HepG2 (cell line): ENCODE measurements around the gene UBE2H. TPM values are rescaled to one million over a fixed set of nuclear protein-coding genes. Genes with fewer than 3 reads are reported as not detected.

ENCODE experiments used
- CBFB ChIP-seq: sonication (generic); formaldehyde crosslinking; IDR thresholded peaks from 2 replicates; pipeline ENCODE4 v1.4.0; 2020; ENCODE audit warnings: missing genetic modification reagents
- FOXM1 ChIP-seq: sonication (generic); formaldehyde crosslinking; IDR thresholded peaks from 2 replicates; pipeline ENCODE4 v1.5.0; 2020; ENCODE audit warnings: missing genetic modification reagents
- HNF4A ChIP-seq: sonication (generic); formaldehyde crosslinking; IDR thresholded peaks from 2 replicates; pipeline ENCODE4 v1.4.0; 2020; ENCODE audit warnings: missing genetic modification reagents
- NBN ChIP-seq: fragments of 450-650 bp; conservative IDR thresholded peaks from 2 replicates; pipeline ENCODE4 v1.6.1; 2017
- NFATC3 ChIP-seq: sonication (generic); formaldehyde crosslinking; IDR thresholded peaks from 2 replicates; pipeline ENCODE4 v1.5.1; 2020; ENCODE audit warnings: mild to moderate bottlenecking, missing genetic modification reagents
- PCBP2 ChIP-seq: fragments of 200-400 bp; formaldehyde crosslinking; optimal IDR thresholded peaks from 2 replicates; pipeline ENCODE3; 2018; ENCODE audit warnings: low read length, low read depth; ENCODE audit not compliant: poor library complexity, severe bottlenecking
- PLRG1 ChIP-seq: fragments of 450-650 bp; conservative IDR thresholded peaks from 2 replicates; pipeline ENCODE4 v1.6.1; 2016
- SAP130 ChIP-seq: IDR thresholded peaks from 2 replicates; pipeline ENCODE4 v1.6.1; 2016; ENCODE audit warnings: low read depth
- ZBTB43 ChIP-seq: sonication (generic); formaldehyde crosslinking; conservative IDR thresholded peaks from 2 replicates; pipeline ENCODE4 v1.4.0; 2020; ENCODE audit warnings: missing genetic modification reagents
- ZNF121 ChIP-seq: sonication (generic); formaldehyde crosslinking; IDR thresholded peaks from 2 replicates; pipeline ENCODE4 v1.5.0; 2020; ENCODE audit warnings: mild to moderate bottlenecking, missing genetic modification reagents
- ZNF510 ChIP-seq: sonication (generic); formaldehyde crosslinking; IDR thresholded peaks from 2 replicates; pipeline ENCODE4 v1.4.0; 2020; ENCODE audit warnings: low read depth, mild to moderate bottlenecking, missing genetic modification reagents
- ZNF562 ChIP-seq: sonication (generic); formaldehyde crosslinking; IDR thresholded peaks from 2 replicates; pipeline ENCODE4 v1.8.0; 2022; ENCODE audit warnings: missing genetic modification reagents, borderline replicate concordance
- ZNF800 ChIP-seq: sonication (generic); formaldehyde crosslinking; IDR thresholded peaks from 2 replicates; pipeline ENCODE4 v1.4.0; 2020; ENCODE audit warnings: missing genetic modification reagents
- polyA plus RNA-seq, 8 experiments: library from polyadenylated mRNA; depleted of rRNA in 3 of 8; stranded (reverse) in 7 of 8; unstranded in 1 of 8; fragments of >200 nt; fragmentation: Illumina TruSeq in 4 of 8; extraction: Trizol in 4 of 8; gene quantifications; 2 replicates each; pipeline versions ENCODE4 v1.2.1 to v1.2.3, GENCODE V29; 2011 to 2016; ENCODE audit warnings: low read depth in 4 of 8, missing spikeins in 1 of 8, mixed read lengths in 1 of 8; ENCODE audit not compliant: insufficient read depth in 1 of 8
- total RNA-seq, 5 experiments: library from RNA; depleted of rRNA; stranded (reverse); fragments of >200 nt; fragmentation: Illumina TruSeq; extraction: Trizol; gene quantifications; 2 replicates each; pipeline ENCODE4 v1.2.3, GENCODE V29; 2016; ENCODE audit warnings: low read depth in 1 of 5
- TF ChIP-seq, protein P1 (sequence below): IDR thresholded peaks from 2 replicates; pipeline ENCODE4 v1.6.1; 2016
- TF ChIP-seq, protein P2 (sequence below): sonication (generic); formaldehyde crosslinking; IDR thresholded peaks from 2 replicates; pipeline ENCODE4 v1.9.0; 2021; ENCODE audit warnings: missing genetic modification reagents, mild to moderate bottlenecking, borderline replicate concordance

Gene UBE2H
- total and polyA plus RNA-seq, 2 of the 13 experiments (the other 11 are each of a cell fraction or from before 2014, with no cell fraction given), result 15.5 to 40.1 TPM

DNA sequence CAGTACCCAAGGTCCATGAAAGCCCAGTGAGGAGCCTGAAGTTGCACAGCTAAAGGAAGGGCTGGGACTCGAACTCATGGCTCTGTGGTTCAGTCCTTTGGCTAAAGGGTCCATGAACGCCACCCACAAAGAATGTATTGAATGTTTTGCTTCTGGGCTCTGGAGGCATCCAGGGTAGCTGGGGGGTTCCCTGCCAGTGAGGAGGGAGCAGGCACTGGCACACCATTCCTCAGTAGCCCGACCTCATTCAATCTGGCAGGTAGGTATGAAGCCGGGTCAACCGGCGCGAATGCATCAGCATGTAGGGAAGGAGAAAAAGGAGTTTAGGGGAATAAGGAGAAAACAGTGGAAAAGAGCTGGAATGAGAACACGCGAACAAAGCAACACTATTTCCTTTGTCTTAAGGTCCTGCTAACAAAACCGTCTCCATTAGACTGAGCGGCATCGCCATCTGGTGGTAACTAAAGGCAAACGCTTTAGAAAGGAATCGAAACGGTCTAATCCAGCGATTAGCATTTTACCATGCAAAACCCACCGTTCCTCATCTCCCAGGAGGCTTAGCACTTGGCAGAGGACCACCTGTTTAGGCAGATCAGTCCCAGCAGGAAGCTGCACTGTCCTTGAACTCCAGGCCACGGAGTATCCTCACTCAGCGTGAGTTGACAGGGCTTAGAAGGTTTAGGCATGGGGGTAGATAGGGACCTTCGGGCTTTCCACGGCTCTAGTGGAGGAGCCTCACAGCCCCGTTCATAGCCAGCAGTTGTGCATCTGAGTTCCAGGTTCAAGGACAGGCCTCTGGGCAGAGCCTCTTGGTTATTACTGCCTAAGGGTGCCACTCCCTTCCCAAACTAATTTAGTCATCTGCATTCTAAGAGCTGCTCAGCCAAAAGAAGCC, 122.8 kb downstream of the UBE2H start (continued):
- TF ChIP-seq ZNF510 (CRISPR knock-in tag) (0 out of 2 replicates have a peak, but pooled peaks have one; percentile 42), PCBP2 (no peak), ZNF121 (no peak), CBFB (CRISPR knock-in tag) (no peak), ZNF800 (no peak), ZBTB43 (CRISPR knock-in tag) (no peak), FOXM1 (no peak), NFATC3 (CRISPR knock-in tag) (0 out of 2 replicates have a peak, but pooled peaks have one; percentile 40), ZNF562 (CRISPR knock-in tag) (no peak), NBN (no peak), SAP130 (CRISPR knock-in tag) (no peak), PLRG1 (no peak), HNF4A (CRISPR knock-in tag) (0 out of 2 replicates have a peak, but pooled peaks have one; percentile 13)
- TF ChIP-seq, protein P1, sequence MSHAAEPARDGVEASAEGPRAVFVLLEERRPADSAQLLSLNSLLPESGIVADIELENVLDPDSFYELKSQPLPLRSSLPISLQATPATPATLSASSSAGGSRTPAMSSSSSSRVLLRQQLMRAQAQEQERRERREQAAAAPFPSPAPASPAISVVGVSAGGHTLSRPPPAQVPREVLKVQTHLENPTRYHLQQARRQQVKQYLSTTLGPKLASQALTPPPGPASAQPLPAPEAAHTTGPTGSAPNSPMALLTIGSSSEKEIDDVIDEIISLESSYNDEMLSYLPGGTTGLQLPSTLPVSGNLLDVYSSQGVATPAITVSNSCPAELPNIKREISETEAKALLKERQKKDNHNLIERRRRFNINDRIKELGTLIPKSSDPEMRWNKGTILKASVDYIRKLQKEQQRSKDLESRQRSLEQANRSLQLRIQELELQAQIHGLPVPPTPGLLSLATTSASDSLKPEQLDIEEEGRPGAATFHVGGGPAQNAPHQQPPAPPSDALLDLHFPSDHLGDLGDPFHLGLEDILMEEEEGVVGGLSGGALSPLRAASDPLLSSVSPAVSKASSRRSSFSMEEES, result no peak
- TF ChIP-seq, protein P2, sequence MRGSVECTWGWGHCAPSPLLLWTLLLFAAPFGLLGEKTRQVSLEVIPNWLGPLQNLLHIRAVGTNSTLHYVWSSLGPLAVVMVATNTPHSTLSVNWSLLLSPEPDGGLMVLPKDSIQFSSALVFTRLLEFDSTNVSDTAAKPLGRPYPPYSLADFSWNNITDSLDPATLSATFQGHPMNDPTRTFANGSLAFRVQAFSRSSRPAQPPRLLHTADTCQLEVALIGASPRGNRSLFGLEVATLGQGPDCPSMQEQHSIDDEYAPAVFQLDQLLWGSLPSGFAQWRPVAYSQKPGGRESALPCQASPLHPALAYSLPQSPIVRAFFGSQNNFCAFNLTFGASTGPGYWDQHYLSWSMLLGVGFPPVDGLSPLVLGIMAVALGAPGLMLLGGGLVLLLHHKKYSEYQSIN (CRISPR knock-in tag), result no peak
